H1 (cell line): ENCODE results near the gene HIP1. TPM values are rescaled to one million over a fixed set of nuclear protein-coding genes. Genes with fewer than 3 reads are reported as not detected.

Experiments
- CTCF ChIA-PET: fragments of 300-600 bp; sonication (Branson Sonifier 250); formaldehyde crosslinking; loops from one replicate; lab custom pipeline; 2021; ENCODE audit not compliant: partially characterized antibody; lab: Charles Lee
- POLR2A ChIA-PET: fragments of 300-600 bp; sonication (Branson Sonifier 250); formaldehyde crosslinking; loops from one replicate; lab custom pipeline; 2021; ENCODE audit warnings: inconsistent platforms; ENCODE audit not compliant: partially characterized antibody; lab: Charles Lee
- DNase-seq, 2 experiments: peaks; one replicate each; pipeline versions ENCODE4 v3.0.0 to v3.0.0-alpha.2; 2010 to 2022; ENCODE audit warnings: low spot score in 2 of 2, low read depth in 1 of 2, mixed read lengths in 1 of 2
- FAIRE-seq: peaks from 2 replicates; lab custom pipeline; 2011; peaks lifted over from hg19 to GRCh38; lab: Jason Lieb, UNC
- H2AFZ ChIP-seq: 2 replicates; pipeline ENCODE4 v1.8.1; 2012; ENCODE audit warnings: low read length, inconsistent platforms
- H2AK5ac ChIP-seq: 2 replicates; pipeline ENCODE4 v1.6.1; 2013; ENCODE audit warnings: low read depth, low read length
- H2BK120ac ChIP-seq: replicated peaks from 2 replicates; pipeline ENCODE3; 2013; ENCODE audit warnings: low read depth, low read length, inconsistent platforms
- H2BK12ac ChIP-seq: 2 replicates; pipeline ENCODE4 v1.6.1; 2013; ENCODE audit warnings: low read depth, low read length
- H2BK15ac ChIP-seq: 2 replicates; pipeline ENCODE4 v1.6.1; 2013; ENCODE audit warnings: low read length
- H2BK20ac ChIP-seq: 2 replicates; pipeline ENCODE4 v1.6.1; 2013; ENCODE audit warnings: low read length
- H2BK5ac ChIP-seq: 2 replicates; pipeline ENCODE4 v1.6.1; 2013; ENCODE audit warnings: low read depth, low read length
- H3K14ac ChIP-seq: 2 replicates; pipeline ENCODE4 v1.6.1; 2013; ENCODE audit warnings: inconsistent platforms; ENCODE audit not compliant: insufficient read length
- H3K18ac ChIP-seq: 2 replicates; pipeline ENCODE4 v1.6.1; 2013; ENCODE audit warnings: low read length; ENCODE audit errors: extremely low read depth
- H3K23ac ChIP-seq: 2 replicates; pipeline ENCODE4 v1.6.1; 2013; ENCODE audit warnings: inconsistent platforms; ENCODE audit not compliant: insufficient read length
- H3K23me2 ChIP-seq: 2 replicates; pipeline ENCODE4 v1.6.1; 2013; ENCODE audit warnings: low read depth, low read length
- H3K27ac ChIP-seq: 2 replicates; pipeline ENCODE4 v1.6.1; 2011; ENCODE audit warnings: low read depth, low read length, inconsistent platforms
- H3K27me3 ChIP-seq, 4 experiments: replicated peaks in 1 of 4; 1 replicate in 1 of 4; 2 replicates in 3 of 4; pipeline versions ENCODE4 v1.6.1 to v1.8.1; 2011 to 2013; ENCODE audit warnings: low read length in 3 of 4, mild to moderate bottlenecking in 3 of 4, inconsistent platforms in 2 of 4, mixed read lengths in 2 of 4, moderate library complexity in 1 of 4; ENCODE audit not compliant: control insufficient read depth in 3 of 4, insufficient read depth in 3 of 4; ENCODE audit errors: extremely low read depth in 1 of 4
- H3K36me3 ChIP-seq, 4 experiments: 2 replicates each; pipeline versions ENCODE4 v1.6.1 to v1.8.1; 2011 to 2013; ENCODE audit warnings: mild to moderate bottlenecking in 4 of 4, low read length in 3 of 4, moderate library complexity in 2 of 4, control low read depth in 1 of 4, inconsistent platforms in 1 of 4; ENCODE audit not compliant: insufficient read depth in 4 of 4, control insufficient read depth in 2 of 4
- H3K4ac ChIP-seq: replicated peaks from 2 replicates; pipeline ENCODE3; 2013; ENCODE audit warnings: low read length, low read depth, mixed read lengths, inconsistent platforms; ENCODE audit not compliant: insufficient read length
- H3K4me1 ChIP-seq, 4 experiments: replicated peaks in 1 of 4; 1 replicate in 1 of 4; 2 replicates in 3 of 4; pipeline versions ENCODE4 v1.6.1 to v1.8.1; 2011 to 2013; ENCODE audit warnings: low read length in 3 of 4, inconsistent platforms in 2 of 4, mixed read lengths in 1 of 4; ENCODE audit not compliant: insufficient read depth in 4 of 4, control insufficient read depth in 3 of 4
- H3K4me2 ChIP-seq, 2 experiments: 2 replicates each; pipeline versions ENCODE4 v1.6.1 to v1.8.1; 2011 to 2013; ENCODE audit warnings: low read depth in 2 of 2, low read length in 2 of 2, control low read depth in 1 of 2, inconsistent platforms in 1 of 2, mild to moderate bottlenecking in 1 of 2; ENCODE audit not compliant: insufficient read depth in 1 of 2
- H3K4me3 ChIP-seq, 4 experiments: fragments of 200-600, 300-600 bp in 1 of 4; sonication (generic), shearing (Covaris generic), sonication (Bioruptor Twin) in 1 of 4; 2 replicates each; pipeline versions ENCODE4 v1.5.1 to v1.8.1; 2011 to 2016; ENCODE audit warnings: low read length in 4 of 4, low read depth in 3 of 4, control low read depth in 2 of 4, inconsistent platforms in 2 of 4, mild to moderate bottlenecking in 2 of 4, mixed read lengths in 1 of 4, moderate library complexity in 1 of 4; ENCODE audit not compliant: insufficient read depth in 2 of 4; ENCODE audit errors: extremely low read depth in 1 of 4
- H3K56ac ChIP-seq: replicated peaks from 2 replicates; pipeline ENCODE3; 2013; ENCODE audit warnings: low read depth, mild to moderate bottlenecking, mixed read lengths, low read length, inconsistent platforms; ENCODE audit not compliant: insufficient read length
- H3K79me1 ChIP-seq: 2 replicates; pipeline ENCODE4 v1.6.1; 2013; ENCODE audit warnings: low read depth, low read length, control low read depth
- H3K79me2 ChIP-seq, 2 experiments: 2 replicates each; pipeline versions ENCODE4 v1.6.1 to v1.8.1; 2012 to 2013; ENCODE audit warnings: low read length in 2 of 2, mild to moderate bottlenecking in 2 of 2, inconsistent platforms in 1 of 2; ENCODE audit not compliant: insufficient read depth in 2 of 2, control insufficient read depth in 1 of 2
- H3K9ac ChIP-seq, 4 experiments: replicated peaks in 1 of 4; 1 replicate in 1 of 4; 2 replicates in 3 of 4; pipeline versions ENCODE4 v1.6.1 to v1.8.1; 2011 to 2013; ENCODE audit warnings: low read depth in 3 of 4, low read length in 3 of 4, control low read depth in 2 of 4, mild to moderate bottlenecking in 2 of 4, moderate library complexity in 2 of 4, inconsistent platforms in 1 of 4; ENCODE audit errors: extremely low read depth in 1 of 4
- H3K9me3 ChIP-seq, 2 experiments: 2 replicates each; pipeline versions ENCODE4 v1.6.1 to v1.8.1; 2012 to 2013; ENCODE audit warnings: mild to moderate bottlenecking in 2 of 2, moderate library complexity in 2 of 2, control low read depth in 1 of 2, inconsistent platforms in 1 of 2, low read depth in 1 of 2, low read length in 1 of 2, mixed read lengths in 1 of 2; ENCODE audit not compliant: insufficient read depth in 2 of 2
- H4K20me1 ChIP-seq, 2 experiments: replicated peaks in 1 of 2; 2 replicates each; pipeline versions ENCODE3 to v1.8.1; 2011 to 2013; ENCODE audit warnings: inconsistent platforms in 2 of 2, low read length in 2 of 2, mild to moderate bottlenecking in 1 of 2; ENCODE audit not compliant: insufficient read depth in 2 of 2, control insufficient read depth in 1 of 2
- H4K5ac ChIP-seq: 2 replicates; pipeline ENCODE4 v1.6.1; 2013; ENCODE audit warnings: low read length, low read depth, mixed read lengths, inconsistent platforms; ENCODE audit not compliant: insufficient read length
- H4K8ac ChIP-seq: 2 replicates; pipeline ENCODE4 v1.8.0; 2013; ENCODE audit warnings: mild to moderate bottlenecking, moderate library complexity, low read length, inconsistent platforms; ENCODE audit not compliant: insufficient read depth; ENCODE audit errors: extremely low read depth
- H4K91ac ChIP-seq: replicated peaks from 2 replicates; pipeline ENCODE3; 2013; ENCODE audit warnings: low read length, mixed read lengths, inconsistent platforms; ENCODE audit not compliant: insufficient read length
- CHD2 ChIP-seq: IDR thresholded peaks from 2 replicates; pipeline ENCODE4 v1.6.1; 2012; ENCODE audit warnings: low read length, improper control_type of control experiment
- NANOG ChIP-seq: IDR thresholded peaks from 2 replicates; pipeline ENCODE4 v1.6.1; 2011; ENCODE audit warnings: low read length, low read depth, mild to moderate bottlenecking, inconsistent platforms; ENCODE audit not compliant: insufficient read depth, poor library complexity, severe bottlenecking
- YY1 ChIP-seq: IDR thresholded peaks from 2 replicates; pipeline ENCODE4 v1.6.1; 2011; ENCODE audit warnings: low read depth, mild to moderate bottlenecking, low read length
- WGBS, 2 experiments: shearing (Covaris generic) in 1 of 2; methylation state at CpG; one replicate each; pipeline versions ENCODE4 v1.1.6 to v1.1.7; 2013 to 2015; ENCODE audit warnings: low lambda C conversion rate in 2 of 2, mixed read lengths in 2 of 2, inconsistent platforms in 1 of 2, low coverage in 1 of 2, missing lambda C conversion rate in 1 of 2; ENCODE audit not compliant: insufficient replicate concordance in 2 of 2, insufficient coverage in 1 of 2, insufficient read length in 1 of 2; ENCODE audit errors: extremely low coverage in 1 of 2, missing lambda C conversion rate in 1 of 2; 5-methylcytosine and 5-hydroxymethylcytosine counted together
- polyA plus RNA-seq, 7 experiments: library from polyadenylated mRNA; depleted of rRNA in 3 of 7; stranded (reverse) in 5 of 7; unstranded in 2 of 7; fragments of >200 nt in 5 of 7; fragments of 200-250 nt in 2 of 7; gene quantifications; 1 replicate in 5 of 7; 2 replicates in 1 of 7; 4 replicates in 1 of 7; pipeline versions ENCODE4 v1.2.1 to v1.2.3, GENCODE V29; 2011 to 2013; ENCODE audit warnings: missing spikeins in 2 of 7, mixed read lengths in 2 of 7
- total RNA-seq: library from RNA; stranded (reverse); fragmentation: NEBNext Ultra II Directional; extraction: Animal tissue kit (Norgen Biotek cat#: 25700); gene quantifications from 2 replicates; pipeline ENCODE4 v1.2.1, GENCODE V29; 2021

Gene HIP1
- total and polyA plus RNA-seq, 2 of the 8 experiments (the other 6 are each of a cell fraction or from before 2014, with no cell fraction given), result 51.8 to 108 TPM

DNA sequence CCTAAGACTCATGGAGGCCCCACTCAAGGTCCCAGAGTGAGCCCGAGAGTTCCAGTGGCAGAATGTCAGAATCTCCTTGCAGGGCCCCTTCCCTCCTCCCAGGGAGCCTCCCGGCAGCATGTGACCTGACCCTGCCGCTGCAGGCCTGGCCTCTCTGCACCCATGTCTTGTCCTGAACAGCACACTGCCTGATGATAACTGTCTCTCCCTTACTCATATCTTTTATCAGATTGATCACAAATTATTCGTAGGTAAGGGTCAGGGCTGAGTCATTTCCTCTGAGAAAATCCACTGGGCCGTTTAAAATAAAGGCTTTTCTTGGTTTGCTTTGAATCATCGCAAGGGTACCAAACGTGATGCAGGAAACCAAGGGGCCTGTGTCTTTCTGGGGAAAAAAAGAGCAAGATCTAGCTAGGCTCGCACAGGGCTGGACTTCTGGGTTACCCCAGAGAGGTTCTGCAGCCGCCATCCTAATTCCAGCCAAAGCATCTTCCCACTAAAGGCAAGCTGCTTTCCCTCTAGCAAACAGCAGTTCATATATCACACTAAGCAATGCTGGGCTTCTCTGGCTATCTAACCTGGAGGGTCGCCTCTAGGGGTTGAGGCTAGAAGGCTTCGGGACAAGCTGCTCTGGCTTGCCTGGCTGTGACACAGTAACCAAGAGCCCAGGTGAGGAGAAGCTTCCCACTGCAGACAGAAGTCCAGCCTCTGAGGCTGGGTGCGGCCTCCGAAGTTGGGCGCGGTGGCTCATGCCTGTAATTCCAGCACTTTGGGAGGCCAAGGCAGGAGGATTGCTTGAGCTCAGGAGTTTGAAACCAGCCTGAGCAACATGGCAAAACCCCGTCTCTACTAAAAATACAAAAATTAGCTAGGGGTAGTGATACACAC lies 141.8 kb downstream of the HIP1 start:
- Histone ChIP-seq H2BK15ac (no peak overlapping the region), H3K27me3 (no peaks in the 10 kb centered on the region), H3K27ac (no peak overlapping the region), H3K4ac (no peak overlapping the region), H2AK5ac (no peak overlapping the region), H3K4me1 (peaks cover 0 to 18% (median 10%) of the 10 kb centered on the region in 4 experiments; a peak in 6 of 7 replicates), H3K23me2 (no peaks in the 10 kb centered on the region), H3K36me3 (peaks cover 3 to 44% (median 8%) of the 10 kb centered on the region in 4 experiments), H2BK120ac (no peak overlapping the region), H3K14ac (no peak overlapping the region), H3K23ac (no peak overlapping the region), H3K18ac (no peak overlapping the region; the same call in 1 of the 2 replicates), H2BK12ac (no peak overlapping the region), H2AFZ (no peak overlapping the region), H2BK5ac (0 out of 2 replicates have a peak overlapping the region, but pooled peaks have one; percentile 35), H3K79me2 (0 out of 4 replicates have a peak, but pooled peaks cover 0 to 3% of the 10 kb centered on the region in 2 experiments), H4K91ac (no peak overlapping the region), H3K4me2 (no peak overlapping the region), H3K56ac (no peak overlapping the region), H4K5ac (no peak overlapping the region), H2BK20ac (no peak overlapping the region), H3K9me3 (no peaks in the 10 kb centered on the region), H4K20me1 (peaks cover 0 to 3% of the 10 kb centered on the region in 2 experiments), H3K9ac (peak overlapping the region in 1 of 4 experiments; percentile 26; a peak in 1 of 7 replicates), H3K4me3 (no peak overlapping the region), H3K79me1 (no peaks in the 10 kb centered on the region; the same call in 1 of the 2 replicates), H4K8ac (no peak overlapping the region)
- TF ChIP-seq YY1 (no peak), NANOG (no peak), CHD2 (no peak)
- no peak for FAIRE-seq
- 87% methylated on average over 16 of the region's 16 CpGs; no CpG with 5 or more reads in 1 of the 2 experiments for WGBS, 2 experiments
- ChIA-PET CTCF (interaction anchor here (1.1 to 1.4 kb wide), 3 partner anchors 45 to 167 kb away, joined by 3 to 4 read pairs (median 4); no protein-coding TSS in a partner anchor), POLR2A (interaction anchor here (0.5 to 1.9 kb wide), 3 partner anchors 43 to 576 kb away, joined by 3 to 12 read pairs (median 5); no protein-coding TSS in a partner anchor)
- no peak for DNase-seq
